ENCODE measurements around the gene PLEKHA7. TPM values are rescaled to one million over a fixed set of nuclear protein-coding genes. Genes with fewer than 3 reads are reported as not detected.

Gene PLEKHA7
- total RNA-seq, 1 donor from 2014 or later: 96.6 TPM

DNA sequence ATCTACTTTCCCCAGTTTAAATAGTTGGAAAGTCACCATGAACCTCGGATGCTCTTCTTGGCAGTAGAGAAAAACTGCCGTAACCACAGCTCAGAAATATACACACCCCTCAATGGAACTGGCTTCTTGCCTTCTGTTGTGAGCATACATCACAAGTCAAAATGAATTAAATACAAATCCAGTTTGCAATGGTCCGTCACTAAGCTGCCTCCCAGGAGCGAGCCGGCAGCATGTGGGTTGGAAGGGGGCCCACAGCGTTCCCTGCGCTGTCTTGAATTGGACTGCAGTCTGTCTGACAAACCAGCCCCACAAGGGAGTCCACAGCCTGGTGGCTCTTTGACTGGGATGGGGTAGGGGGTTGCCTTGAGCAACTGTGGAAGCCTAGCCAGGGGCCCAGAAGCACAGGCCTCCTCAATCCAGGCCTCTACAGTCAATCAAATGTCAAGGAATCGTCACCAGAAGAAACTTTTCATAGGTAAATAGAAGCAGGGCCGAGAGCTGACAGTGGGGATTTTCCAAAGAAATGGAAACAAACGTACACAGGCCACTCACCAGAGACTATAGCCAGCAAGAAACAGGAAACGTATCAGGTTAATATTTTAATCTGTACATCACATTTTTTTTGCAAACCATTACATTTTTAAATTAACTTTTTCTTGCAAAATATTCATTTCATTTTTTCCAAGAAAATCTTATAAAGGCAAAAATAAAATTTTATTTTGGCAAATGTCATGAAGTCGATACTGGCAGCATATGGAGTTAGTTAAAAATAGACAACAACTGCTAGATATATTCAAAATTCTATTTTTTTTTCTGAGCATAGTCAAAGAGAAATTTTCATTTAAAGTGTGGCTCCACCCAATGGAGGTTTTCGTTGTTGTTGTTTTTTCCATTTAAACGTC is 237.3 kb downstream of the PLEKHA7 start:
- intact Hi-C loops (cut with DNase I): no loop called here
- peak; percentile 55 for ATAC-seq
- peak; percentile 63 for DNase-seq (ENCODE audit: low spot score)

DNA sequence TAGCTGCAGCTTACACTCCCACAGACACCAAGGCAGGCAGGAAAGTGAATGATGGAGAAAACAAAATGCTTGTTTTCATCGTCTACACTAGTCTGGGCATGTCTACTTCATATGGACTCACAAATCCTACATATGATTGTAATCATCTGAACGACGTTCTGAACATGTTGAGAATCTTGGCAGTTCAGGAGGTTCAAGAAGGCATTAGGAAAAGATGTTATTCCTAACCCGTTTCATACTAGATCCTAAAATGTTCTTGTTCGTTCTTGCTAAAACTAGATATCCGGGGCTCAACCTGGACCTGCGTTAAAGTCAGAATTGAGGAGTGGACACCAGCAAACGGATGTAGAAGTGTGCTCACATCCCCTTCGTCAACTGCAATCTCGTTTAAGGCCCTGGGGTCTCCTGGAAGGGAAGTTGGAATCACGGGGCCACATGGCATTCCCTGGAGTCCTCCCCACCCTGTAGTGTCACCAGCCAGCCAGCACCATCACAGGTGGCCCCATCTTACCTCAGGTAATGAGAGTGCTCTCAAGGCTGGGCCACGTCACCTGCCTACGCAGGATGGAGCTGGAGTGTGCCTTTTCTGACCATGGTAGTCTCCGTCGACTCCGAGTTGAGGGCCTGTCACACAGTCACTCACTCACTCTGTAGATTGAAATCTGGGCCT is 238.5 kb downstream of the PLEKHA7 start:
- intact Hi-C loops (cut with DNase I): no loop called here
- DNase-seq (ENCODE audit: low spot score): peak; percentile 32
- no peak for ATAC-seq

DNA sequence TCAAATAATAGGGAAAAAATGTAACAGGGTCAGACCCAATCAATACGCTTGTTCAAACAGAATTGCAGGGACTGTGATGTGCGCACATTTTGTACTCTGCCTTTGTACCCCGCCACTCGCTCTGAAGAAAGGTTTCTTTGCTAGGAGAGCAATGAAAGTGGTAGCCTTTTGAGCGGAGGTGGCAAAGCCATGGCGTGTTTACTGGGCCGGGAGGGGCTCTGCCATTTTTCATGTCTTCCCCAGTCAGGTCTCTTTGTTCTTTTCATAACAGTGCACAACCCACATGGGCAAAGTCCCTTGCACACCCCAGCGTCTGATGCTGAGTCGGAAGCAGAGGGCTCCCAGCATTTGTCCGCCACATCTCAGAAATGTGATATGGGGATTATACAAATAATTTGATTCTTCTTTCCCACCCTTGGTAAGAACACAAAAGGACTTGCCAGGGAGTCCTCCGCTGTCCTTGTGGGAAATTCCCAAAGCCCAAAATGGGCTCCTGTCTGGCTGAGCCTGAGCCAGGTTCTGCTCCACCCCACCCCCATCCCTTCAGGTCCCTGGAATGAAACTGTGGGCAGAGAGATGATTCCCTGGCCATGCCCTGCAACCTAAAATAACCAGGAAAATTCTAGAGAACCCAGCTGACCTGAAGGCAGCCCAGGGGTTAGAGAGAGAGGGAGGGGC is 239.1 kb downstream of the PLEKHA7 start:
- intact Hi-C loops (cut with DNase I): no loop called here
- ATAC-seq: no peak

DNA sequence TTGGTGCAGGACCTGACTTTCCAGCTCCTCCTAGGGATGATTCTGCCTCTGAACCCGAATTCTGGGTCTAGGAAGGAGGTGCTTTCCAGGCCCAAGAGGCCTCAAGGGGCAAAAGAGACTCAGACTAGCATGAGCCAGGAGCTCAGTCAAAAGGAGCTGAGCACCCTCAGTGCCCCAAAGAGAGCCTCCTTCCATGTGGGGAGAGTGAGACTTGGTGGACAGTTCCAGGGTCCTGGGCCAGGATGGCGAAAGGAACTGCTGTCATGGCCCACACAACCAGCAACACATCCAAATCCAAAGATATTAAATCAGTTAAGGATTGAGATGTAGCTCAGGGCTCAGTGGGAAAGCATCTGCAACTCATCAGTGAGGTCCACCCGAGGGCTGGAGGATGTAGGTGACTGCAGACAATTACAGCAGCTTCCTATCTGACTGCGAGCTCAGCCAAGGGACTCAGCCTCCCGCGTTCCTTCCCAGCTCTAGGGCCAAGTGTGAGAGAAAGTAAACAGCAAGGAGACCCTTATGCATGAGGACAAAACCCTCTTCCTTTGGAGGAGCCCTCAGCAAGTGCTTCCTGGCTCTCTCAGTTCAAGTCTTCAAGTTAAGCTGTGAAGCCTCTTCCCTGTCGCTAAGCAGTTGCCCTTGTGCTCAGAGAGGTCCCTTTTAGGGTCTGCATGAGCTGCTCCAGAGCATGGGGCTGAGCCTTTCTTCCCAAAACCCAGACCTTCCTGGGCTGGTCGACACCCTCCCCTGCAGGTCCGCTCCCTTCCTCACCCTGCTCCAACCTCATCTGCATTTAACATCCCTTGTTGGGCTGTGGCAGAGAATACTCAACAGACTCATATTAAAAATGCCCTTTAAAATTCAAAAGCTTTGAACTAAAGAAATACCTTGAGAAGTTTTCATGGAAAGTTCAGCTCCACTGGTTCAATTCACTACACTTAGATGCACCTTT is 240.0 kb downstream of the PLEKHA7 start:
- ATAC-seq (no peak), DNase-seq (ENCODE audit: low spot score) (peak; percentile 39)
- intact Hi-C loops (cut with DNase I): no loop called here

More for the DNA sequence above, 239.1 kb downstream of the PLEKHA7 start:
- peak; percentile 41 for DNase-seq (ENCODE audit: low spot score)

DNA sequence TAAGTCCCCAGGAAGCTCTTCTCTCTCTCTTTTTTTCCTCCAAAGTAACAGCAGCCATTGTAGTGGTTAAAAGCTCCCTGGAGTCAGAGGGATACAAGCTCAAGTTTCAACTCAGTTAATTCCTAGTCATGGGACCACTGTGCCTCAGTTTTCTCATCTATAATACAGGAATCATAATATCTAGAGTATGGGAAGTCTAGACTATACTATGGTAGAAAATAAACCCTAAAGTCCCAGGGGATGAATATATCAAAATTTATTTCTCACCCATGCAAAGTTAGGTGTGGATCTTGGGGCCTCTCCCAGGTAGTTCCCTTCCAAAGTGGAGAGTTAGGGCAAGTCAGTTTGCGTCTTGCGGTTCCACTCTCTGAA is 242.1 kb downstream of the PLEKHA7 start:
- intact Hi-C loops (cut with DNase I): no loop called here
- ATAC-seq (no peak), DNase-seq (ENCODE audit: low spot score) (no peak)

DNA sequence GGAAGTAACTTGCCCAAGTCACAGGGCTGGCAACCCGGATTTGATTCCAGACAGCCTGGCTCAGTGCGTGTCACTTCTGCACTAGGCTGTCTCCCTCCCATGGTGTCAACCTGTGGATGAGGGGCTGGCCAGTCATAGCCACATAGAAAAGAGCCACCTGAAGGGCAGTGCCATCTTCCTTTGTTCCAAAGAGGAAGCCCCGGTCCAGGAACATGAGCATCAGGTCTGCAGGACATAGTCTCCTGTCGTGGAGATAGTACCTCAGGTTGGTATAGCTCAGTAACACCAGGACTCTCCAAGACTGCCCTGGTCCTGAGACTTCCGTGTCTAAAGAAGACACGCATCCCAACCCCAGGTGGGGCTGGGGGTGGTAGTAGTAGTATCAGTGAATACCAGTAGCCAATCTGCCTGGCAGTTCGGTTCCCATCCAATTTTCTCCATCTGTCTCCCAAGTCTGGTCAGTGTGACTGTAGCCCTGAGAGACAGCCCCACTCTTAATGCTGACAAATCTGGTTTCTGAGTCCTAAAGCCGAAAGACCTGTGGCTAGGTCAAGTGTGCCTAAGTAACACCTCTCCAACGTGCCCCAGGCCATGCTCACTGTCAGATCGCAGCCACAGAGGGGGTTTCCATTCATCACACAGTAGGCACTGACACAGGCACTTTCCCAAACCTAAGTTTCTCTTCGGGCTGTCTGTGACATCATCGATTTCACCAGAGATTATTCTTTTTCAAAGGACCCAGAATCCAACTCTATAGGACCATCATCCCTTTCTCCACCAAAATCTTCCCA is 242.7 kb downstream of the PLEKHA7 start:
- peak; percentile 36 for DNase-seq (ENCODE audit: low spot score)
- intact Hi-C loops (cut with DNase I): no loop called here
- ATAC-seq: no peak

DNA sequence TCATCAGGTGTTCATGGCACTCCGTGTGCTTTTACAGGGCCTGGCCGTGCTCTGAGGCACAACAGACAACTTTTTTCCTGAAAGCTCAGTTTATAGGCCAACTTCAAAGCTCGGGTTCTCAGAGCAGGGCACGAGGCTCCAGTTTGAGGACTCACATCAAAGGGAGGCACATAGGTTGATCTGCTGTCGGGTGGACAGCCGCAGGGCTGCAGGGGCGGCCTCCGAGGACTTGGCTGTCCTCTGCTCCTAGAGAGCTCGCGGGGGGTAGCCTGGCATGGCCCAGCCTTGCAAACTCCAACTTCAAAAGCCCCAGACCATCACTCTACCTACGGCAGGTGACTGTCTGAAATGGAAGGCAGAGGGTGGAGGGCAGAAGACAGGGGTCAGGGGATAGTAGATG is 244.2 kb downstream of the PLEKHA7 start:
- intact Hi-C loops (cut with DNase I): no loop called here
- ATAC-seq (no peak), DNase-seq (ENCODE audit: low spot score) (peak; percentile 33)

DNA sequence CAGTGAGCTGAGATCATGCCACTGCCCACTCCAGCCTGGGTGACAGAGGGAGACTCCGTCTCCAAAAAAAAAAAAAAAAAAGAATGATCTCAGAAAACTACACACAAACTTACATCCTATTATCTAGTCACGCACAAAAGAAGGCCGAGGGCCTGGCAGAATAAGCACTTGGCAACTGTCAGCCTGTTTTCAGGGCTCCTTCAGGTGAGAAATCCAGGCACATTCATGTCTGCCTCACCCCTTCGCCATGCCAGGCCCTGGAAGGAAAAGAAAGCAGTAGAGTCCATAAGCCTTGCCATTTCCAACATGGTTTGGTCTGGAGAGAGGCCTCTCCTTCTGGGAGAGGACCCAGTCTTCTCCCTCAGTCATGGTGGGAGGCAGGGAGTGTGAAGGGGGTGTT is 244.8 kb downstream of the PLEKHA7 start:
- intact Hi-C loops (cut with DNase I): no loop called here
- ATAC-seq: no peak
- DNase-seq (ENCODE audit: low spot score): peak; percentile 25

DNA sequence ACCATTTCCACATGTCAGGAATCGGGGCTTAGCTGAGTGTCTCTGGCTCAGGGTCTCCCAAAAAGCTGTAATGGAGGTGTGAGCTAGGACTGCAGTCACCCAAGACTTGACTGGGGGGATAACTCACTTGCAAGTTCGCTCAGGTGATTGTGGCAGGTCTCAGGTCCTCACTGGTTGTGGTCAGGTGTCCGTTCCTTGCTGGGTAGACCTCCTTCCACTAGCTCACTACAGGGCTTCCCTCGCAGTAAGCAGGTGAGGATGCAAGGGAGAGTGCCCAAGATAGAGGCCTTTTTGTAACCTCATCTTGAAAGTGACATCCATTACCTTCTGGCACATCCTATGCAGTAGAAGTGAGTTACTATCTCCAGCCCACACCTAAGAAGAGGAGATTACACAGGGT is 246.3 kb downstream of the PLEKHA7 start:
- ATAC-seq (no peak), DNase-seq (ENCODE audit: low spot score) (no peak)
- intact Hi-C loops (cut with DNase I): no loop called here

DNA sequence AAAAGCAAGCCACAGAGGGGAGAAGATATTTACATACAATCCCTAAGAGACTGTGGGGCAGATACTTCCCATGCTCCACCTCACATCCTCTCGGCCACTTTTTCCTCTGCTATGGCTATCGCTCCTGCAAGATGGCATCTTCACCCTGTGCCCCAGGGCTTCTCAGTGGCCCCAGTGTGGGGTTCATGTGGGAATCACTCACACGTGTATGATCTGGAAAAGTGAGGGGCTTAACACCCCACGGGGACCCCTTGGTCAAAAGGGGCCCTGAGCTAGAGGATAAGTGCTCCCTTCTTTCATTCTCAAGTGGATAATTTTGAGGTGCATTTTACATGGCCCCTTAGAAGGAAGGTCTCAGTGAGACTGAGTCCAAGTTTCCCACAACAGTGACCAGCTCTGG is 247.1 kb downstream of the PLEKHA7 start:
- ATAC-seq: no peak

DNA sequence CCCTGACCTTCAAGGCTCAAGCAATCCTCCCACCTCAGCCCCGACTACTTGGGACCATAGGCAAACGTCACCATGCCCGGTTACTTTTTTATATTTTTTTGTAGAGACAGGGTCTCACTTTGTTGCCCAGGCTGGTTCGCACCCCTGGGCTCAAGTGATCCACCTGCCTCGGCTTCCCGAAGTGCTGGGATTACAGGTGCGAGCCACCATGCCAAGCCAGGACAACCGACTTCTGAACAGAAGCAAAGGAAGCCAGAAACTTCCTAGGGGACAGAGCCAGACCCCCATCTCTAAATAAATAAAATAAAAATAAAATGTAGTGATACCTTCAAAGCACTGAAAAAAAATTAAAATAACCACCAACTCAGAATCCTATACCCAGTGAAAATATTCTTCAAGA is 249.3 kb downstream of the PLEKHA7 start:
- peak; percentile 28 for DNase-seq (ENCODE audit: low spot score)
- intact Hi-C loops (cut with DNase I): no loop called here
- no peak for ATAC-seq

More for the DNA sequence above, 247.1 kb downstream of the PLEKHA7 start:
- DNase-seq (ENCODE audit: low spot score): no peak
- intact Hi-C loops (cut with DNase I): no loop called here

DNA sequence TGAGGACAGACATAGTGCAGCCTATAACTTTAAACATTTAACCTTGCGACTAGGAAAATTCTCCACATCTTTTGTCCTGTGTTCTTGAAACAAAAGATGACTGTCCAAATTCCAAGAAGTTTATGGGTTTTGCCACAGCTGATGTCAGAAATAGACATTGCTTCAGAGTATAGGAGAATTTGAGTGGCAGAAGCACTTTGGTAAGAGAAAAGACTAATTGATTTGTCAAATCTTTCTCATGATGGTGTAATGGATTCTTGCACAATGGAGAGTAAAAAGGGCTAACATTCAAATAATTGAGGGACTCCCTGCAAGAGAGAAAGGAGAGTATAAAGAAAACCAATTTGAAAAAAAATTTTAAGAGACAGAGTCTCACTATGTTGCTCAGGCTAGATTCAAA is 250.5 kb downstream of the PLEKHA7 start:
- DNase-seq (ENCODE audit: low spot score) (no peak), ATAC-seq (no peak)
- intact Hi-C loops (cut with DNase I): no loop called here

DNA sequence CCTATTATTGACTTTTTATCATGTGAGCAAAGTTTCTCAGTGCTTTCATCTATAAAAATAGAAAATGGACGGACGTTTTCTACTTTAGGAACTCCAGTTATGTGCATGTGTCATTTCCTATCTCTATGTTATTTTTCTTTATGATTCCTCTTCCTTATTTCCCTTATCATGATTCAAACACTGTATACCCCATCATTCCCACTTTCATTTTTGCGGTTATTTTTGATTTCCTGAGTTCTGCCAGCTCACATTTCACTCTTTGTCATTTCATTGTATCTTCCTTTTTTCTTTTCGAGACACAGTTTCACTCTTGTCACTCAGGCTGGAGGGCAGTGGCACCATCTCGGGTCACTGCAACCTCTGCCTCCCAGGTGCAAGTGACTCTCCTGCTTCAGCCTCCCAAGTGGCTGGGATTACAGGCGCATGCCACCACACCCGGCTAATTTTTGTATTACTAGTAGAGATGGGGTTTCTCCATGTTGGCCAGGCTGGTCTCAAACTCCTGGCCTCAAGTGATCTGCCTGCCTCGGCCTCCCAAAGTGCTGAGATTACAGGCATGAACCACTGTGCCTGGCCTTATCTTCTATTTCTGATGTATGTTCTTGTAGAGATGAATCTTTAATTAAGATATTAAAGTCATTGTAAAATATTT is 254.2 kb downstream of the PLEKHA7 start:
- no peak for ATAC-seq
- intact Hi-C loops (cut with DNase I): no loop called here

DNA sequence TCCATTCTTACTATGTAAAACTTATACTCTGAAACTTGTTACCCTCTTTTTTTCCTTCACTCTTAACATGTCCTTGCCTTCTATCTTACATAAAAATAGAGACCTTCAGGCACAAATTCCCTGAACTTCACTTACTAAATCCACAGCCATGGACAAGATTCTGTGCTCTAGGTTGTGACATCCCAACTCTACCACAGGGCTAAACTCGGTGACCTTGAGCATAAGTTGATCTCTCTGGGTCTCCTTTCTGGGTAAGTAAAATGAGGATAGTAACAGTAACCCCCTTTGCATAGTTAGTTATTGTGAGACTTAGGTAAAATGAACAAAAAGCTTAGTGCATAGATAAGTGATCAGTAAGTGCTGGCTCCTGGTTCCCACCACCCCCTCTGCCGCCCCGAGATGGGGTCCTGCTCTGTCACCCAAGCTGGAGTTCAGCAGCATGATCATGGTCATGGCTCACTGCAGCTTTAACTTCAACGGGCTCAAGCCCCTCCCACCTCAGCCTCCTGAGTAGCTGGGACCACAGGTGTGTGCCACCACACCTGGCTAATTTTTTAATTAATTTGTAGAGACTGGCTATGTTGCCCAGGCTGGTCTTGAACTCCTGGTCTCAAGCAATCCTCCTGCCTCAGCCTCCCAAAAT is 255.7 kb downstream of the PLEKHA7 start:
- intact Hi-C loops (cut with DNase I): no loop called here
- no peak for DNase-seq (ENCODE audit: low spot score)
- ATAC-seq: no peak

More for the DNA sequence above, 254.2 kb downstream of the PLEKHA7 start:
- no peak for DNase-seq (ENCODE audit: low spot score)

DNA sequence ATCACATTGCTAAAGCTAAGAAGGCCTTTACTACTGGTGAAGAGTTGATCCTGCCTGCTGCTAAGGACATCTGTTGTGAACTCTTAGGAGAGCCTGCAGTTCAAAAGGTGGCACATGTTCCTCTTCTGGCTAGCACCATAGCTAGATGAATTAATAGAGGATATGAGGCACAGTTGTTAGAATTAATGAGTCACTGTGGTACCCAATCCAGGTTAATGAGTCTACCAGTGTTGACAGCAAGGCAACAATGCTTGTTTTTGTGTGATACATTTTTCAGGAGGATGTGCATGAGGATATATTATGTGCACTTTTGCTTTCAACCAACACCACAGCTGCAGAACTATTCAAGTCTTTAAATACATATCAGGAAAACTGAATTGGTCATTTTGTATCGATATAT is 263.8 kb downstream of the PLEKHA7 start:
- intact Hi-C loops (cut with DNase I): no loop called here
- no peak for ATAC-seq
- DNase-seq (ENCODE audit: low spot score): no peak

DNA sequence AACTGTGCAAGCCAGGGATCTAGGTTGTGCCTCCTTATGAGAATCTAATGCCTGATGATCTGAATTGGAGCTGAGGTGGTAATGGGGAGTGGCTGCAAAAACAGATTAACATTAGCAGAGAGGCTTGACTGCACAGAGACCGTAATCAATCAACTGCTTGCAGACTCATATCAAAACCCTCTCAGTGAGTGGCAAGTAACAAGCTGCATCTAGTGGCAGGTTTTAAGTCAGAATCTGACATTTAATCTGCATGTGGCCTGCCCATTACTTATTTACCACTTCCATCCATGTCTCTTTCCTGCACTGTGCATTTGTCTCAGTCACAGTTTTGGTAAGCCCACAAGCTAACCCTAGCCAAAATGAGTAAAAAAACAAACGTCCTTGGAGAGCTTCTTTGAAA is 264.5 kb downstream of the PLEKHA7 start:
- DNase-seq (ENCODE audit: low spot score) (no peak), ATAC-seq (no peak)

DNA sequence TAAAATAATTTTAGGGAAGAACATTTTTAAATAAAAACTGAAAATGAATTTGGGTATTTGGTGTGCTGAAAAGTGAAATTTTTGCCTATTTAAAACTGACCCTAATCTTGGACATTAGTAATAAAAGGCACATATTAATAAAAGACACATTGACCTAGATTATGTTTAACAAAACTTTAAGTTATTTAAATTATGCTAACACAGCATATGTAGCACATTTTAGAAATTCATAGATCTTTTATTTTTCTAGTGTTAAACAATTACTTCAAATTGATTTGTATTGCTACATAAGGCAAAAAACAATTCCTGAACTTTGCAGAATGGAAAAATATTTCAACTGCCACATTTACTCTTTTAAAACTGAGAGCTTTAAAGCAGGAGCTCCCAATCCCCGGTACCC is 265.1 kb downstream of the PLEKHA7 start:
- DNase-seq (ENCODE audit: low spot score) (no peak), ATAC-seq (no peak)
- intact Hi-C loops (cut with DNase I): no loop called here

More for the DNA sequence above, 264.5 kb downstream of the PLEKHA7 start:
- intact Hi-C loops (cut with DNase I): no loop called here

Measured in sciatic nerve (tissue), 2 donors.